CD4-positive, alpha-beta T cell (primary cell): ENCODE data around the gene GLDC. TPM values are rescaled to one million over a fixed set of nuclear protein-coding genes. Genes with fewer than 3 reads are reported as not detected.

ENCODE experiments used
- ATAC-seq: fragments of 200-7000 bp; cut with Tn5 transposase; one replicate; pipeline ENCODE4 v1.10.0; 2022; ENCODE audit warnings: mild to moderate bottlenecking; ENCODE audit not compliant: poor library complexity
- CTCF ChIA-PET: fragments of 350-600 bp; sonication (Branson Sonifier 250); formaldehyde crosslinking; loops from one replicate; lab custom pipeline; 2021; ENCODE audit warnings: antibody characterized with exemption, inconsistent platforms; lab: Charles Lee
- POLR2A ChIA-PET: fragments of 350-600 bp; sonication (Branson Sonifier 250); formaldehyde crosslinking; loops from one replicate; lab custom pipeline; 2021; ENCODE audit warnings: antibody characterized with exemption, inconsistent platforms; lab: Charles Lee
- DNase-seq, 14 experiments: peaks; one replicate each; pipeline ENCODE4 v3.0.0-alpha.2; 2013 to 2020; ENCODE audit warnings: mixed read lengths in 2 of 14
- H3K27ac ChIP-seq, 2 donors: one replicate each; pipeline versions ENCODE4 v1.5.1 to v1.7.0; 2013; ENCODE audit warnings: low read length in 2 of 2, low read depth in 1 of 2, mild to moderate bottlenecking in 1 of 2
- H3K27me3 ChIP-seq, 2 experiments: 1 replicate in 1 of 2; 2 replicates in 1 of 2; pipeline versions ENCODE4 v1.6.1 to v1.7.0; 2013; ENCODE audit warnings: low read length in 2 of 2, control low read depth in 1 of 2, mild to moderate bottlenecking in 1 of 2, moderate library complexity in 1 of 2; ENCODE audit not compliant: insufficient read depth in 2 of 2, control insufficient read depth in 1 of 2
- H3K36me3 ChIP-seq: one replicate; pipeline ENCODE4 v1.6.1; 2013; ENCODE audit warnings: low read length, control low read depth; ENCODE audit not compliant: insufficient read depth
- H3K4me1 ChIP-seq: one replicate; pipeline ENCODE4 v1.6.1; 2013; ENCODE audit warnings: low read length, control low read depth; ENCODE audit not compliant: insufficient read depth
- H3K4me3 ChIP-seq: one replicate; pipeline ENCODE4 v1.5.1; 2013; ENCODE audit warnings: mild to moderate bottlenecking, low read length, moderate library complexity
- H3K9me3 ChIP-seq, 2 experiments: 1 replicate in 1 of 2; 2 replicates in 1 of 2; pipeline versions ENCODE4 v1.6.1 to v1.7.0; 2013; ENCODE audit warnings: low read length in 2 of 2, mild to moderate bottlenecking in 2 of 2, control low read depth in 1 of 2, moderate library complexity in 1 of 2; ENCODE audit not compliant: control insufficient read depth in 1 of 2, insufficient read depth in 1 of 2
- H3K27ac Mint-ChIP-seq: one replicate; pipeline ENCODE4 v1.8.0; 2020; ENCODE audit warnings: mixed read lengths
- H3K27me3 Mint-ChIP-seq: one replicate; pipeline ENCODE4 v1.8.0; 2021; ENCODE audit warnings: mixed read lengths
- H3K36me3 Mint-ChIP-seq: one replicate; pipeline ENCODE4 v1.8.0; 2021; ENCODE audit warnings: low read depth, mixed read lengths
- H3K4me1 Mint-ChIP-seq: one replicate; pipeline ENCODE4 v1.8.0; 2021; ENCODE audit warnings: low read depth, mixed read lengths
- H3K4me3 Mint-ChIP-seq: one replicate; pipeline ENCODE4 v1.8.0; 2020; ENCODE audit warnings: mild to moderate bottlenecking, mixed read lengths
- H3K9me3 Mint-ChIP-seq: one replicate; pipeline ENCODE4 v1.8.0; 2020; ENCODE audit warnings: mixed read lengths
- intact Hi-C, 2 experiments: fragments of 100-400 bp; cut with DNase I in 1 of 2; cut with micrococcal nuclease in 1 of 2; formaldehyde crosslinking; loops; one replicate each; pipeline versions ENCODE4 v1.15.1 to v1.9.0; 2023 to 2025; cut with DNase I, micrococcal nuclease
- total RNA-seq, 174 experiments: library from RNA in 2 of 174; stranded (reverse) in 2 of 174; gene quantifications; one replicate each; pipeline ENCODE4 v1.2.3 and lab custom pipeline; 2021 to 2026
- TF ChIP-seq, protein P1 (sequence below): fragments of 200-600 bp; IDR thresholded peaks from one replicate; pipeline ENCODE4 v1.8.0; 2022; ENCODE audit warnings: antibody characterized with exemption, mild to moderate bottlenecking

GLDC gene
- total RNA-seq, 2 experiments from 2014 or later: not detected

DNA sequence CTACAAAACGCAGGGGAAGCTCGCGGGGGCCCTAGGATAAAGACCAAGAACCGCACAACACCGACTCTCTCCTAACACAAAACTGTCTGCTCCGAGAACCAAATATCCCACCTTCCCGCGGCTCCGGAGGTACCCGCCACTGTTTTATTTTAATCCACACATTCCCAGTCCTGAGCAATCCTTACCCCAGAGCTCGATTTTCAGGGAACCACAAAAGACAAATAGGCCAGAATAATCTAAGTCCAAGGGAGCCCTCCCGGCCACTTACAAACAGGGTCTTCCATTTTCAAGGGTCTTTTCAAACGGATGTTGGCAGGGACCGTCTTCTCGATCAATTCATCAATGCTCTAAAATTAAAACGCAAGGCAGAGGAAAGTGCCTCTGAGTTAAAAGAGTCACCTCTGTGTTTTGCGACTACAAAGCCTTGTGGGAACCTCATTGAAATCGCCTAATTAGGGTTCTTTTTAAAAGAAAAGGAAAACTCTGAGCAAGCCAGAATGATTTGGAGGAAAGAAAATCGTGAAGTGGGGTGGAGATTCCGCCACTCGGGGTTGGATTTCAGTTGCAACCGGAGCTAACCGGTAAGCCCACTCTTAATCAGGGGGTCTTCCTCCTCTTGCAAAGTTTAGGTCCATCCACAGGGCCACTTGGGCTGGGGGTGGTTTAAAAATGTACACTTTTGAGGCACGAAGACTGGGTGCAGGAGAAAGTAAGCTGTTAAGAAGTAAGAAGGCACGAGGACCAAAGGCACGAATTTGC, 1.0 kb downstream of the GLDC start:
- CTCF ChIA-PET: interaction anchor here (0.6 kb wide), 1 partner anchor 158 kb away, joined by 3 read pairs; no protein-coding TSS in a partner anchor

DNA sequence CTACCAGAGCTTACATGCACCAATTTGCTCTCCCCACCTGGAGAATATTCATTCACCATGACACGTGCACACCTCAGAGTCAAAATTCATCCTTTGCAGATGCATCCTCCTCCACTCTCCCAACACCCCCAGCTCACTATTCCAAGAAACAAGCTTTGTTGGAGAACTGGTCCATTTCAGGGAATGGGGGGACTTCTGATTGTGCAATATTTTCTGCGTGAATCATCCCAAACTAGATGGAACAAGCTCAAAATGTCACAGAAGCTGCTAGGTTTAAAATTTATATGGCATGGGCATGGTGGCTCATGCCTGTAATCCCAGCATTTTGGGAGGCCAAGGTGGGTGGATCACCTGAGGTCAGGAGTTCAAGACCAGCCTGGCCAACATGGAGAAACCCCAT, 3.6 kb downstream of the GLDC start:
- Histone ChIP-seq H3K9me3 (peaks cover 0 to 3% of the 10 kb centered on the region in 2 experiments), H3K27ac (no peak overlapping the region), H3K27me3 (peaks cover 34 to 49% of the 10 kb centered on the region in 2 experiments), H3K36me3 (no peaks in the 10 kb centered on the region), H3K4me3 (no peak overlapping the region), H3K4me1 (peaks cover 24% of the 10 kb centered on the region)
- ChIA-PET CTCF (interaction anchor here (0.9 kb wide), 1 partner anchor 11 kb away, joined by 4 read pairs; no protein-coding TSS in a partner anchor), POLR2A (interaction anchor here (1.3 kb wide), 1 partner anchor 40 kb away, joined by 3 read pairs; no protein-coding TSS in a partner anchor)
- Mint-ChIP-seq H3K27ac (no peak overlapping the region), H3K36me3 (no peaks in the 10 kb centered on the region), H3K9me3 (no peaks in the 10 kb centered on the region), H3K4me1 (peaks cover 22% of the 10 kb centered on the region), H3K27me3 (peaks cover 82% of the 10 kb centered on the region), H3K4me3 (no peak overlapping the region)
- ATAC-seq (no peak), DNase-seq (no peak)
- intact Hi-C loops: loop anchor here in 1 of 2 experiments (5.0 kb wide), 1 partner anchor 40 kb away; no protein-coding TSS in a partner anchor
- TF ChIP-seq, protein P1, sequence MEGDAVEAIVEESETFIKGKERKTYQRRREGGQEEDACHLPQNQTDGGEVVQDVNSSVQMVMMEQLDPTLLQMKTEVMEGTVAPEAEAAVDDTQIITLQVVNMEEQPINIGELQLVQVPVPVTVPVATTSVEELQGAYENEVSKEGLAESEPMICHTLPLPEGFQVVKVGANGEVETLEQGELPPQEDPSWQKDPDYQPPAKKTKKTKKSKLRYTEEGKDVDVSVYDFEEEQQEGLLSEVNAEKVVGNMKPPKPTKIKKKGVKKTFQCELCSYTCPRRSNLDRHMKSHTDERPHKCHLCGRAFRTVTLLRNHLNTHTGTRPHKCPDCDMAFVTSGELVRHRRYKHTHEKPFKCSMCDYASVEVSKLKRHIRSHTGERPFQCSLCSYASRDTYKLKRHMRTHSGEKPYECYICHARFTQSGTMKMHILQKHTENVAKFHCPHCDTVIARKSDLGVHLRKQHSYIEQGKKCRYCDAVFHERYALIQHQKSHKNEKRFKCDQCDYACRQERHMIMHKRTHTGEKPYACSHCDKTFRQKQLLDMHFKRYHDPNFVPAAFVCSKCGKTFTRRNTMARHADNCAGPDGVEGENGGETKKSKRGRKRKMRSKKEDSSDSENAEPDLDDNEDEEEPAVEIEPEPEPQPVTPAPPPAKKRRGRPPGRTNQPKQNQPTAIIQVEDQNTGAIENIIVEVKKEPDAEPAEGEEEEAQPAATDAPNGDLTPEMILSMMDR: no peak

More for the DNA sequence above, 1.0 kb downstream of the GLDC start:
- H3K27me3 Mint-ChIP-seq: peaks cover 76% of the 10 kb centered on the region
- ATAC-seq (no peak), DNase-seq (peak in 1 of 14 experiments; percentile 7)
- TF ChIP-seq, protein P1: no peak
- H3K9me3 ChIP-seq: peaks cover 0 to 3% of the 10 kb centered on the region in 2 experiments
- H3K36me3 Mint-ChIP-seq: no peaks in the 10 kb centered on the region
- H3K4me3 ChIP-seq: peak overlapping the region; percentile 34
- no peaks in the 10 kb centered on the region for H3K36me3 ChIP-seq
- H3K4me1 Mint-ChIP-seq: peaks cover 22% of the 10 kb centered on the region
- H3K27ac ChIP-seq: no peak overlapping the region
- intact Hi-C loops: loop anchor here in 1 of 2 experiments (5.0 kb wide), 1 partner anchor 38 kb away; no protein-coding TSS in a partner anchor
- peaks cover 34 to 49% of the 10 kb centered on the region in 2 experiments for H3K27me3 ChIP-seq
- peaks cover 24% of the 10 kb centered on the region for H3K4me1 ChIP-seq
- peak overlapping the region; percentile 63 for H3K4me3 Mint-ChIP-seq
- H3K27ac Mint-ChIP-seq: no peak overlapping the region
- no peaks in the 10 kb centered on the region for H3K9me3 Mint-ChIP-seq
- POLR2A ChIA-PET: interaction anchor here (1.1 to 1.2 kb wide), 2 partner anchors 112 to 232 kb away, joined by 3 to 4 read pairs; partner anchors contain the start of gene UHRF2

DNA sequence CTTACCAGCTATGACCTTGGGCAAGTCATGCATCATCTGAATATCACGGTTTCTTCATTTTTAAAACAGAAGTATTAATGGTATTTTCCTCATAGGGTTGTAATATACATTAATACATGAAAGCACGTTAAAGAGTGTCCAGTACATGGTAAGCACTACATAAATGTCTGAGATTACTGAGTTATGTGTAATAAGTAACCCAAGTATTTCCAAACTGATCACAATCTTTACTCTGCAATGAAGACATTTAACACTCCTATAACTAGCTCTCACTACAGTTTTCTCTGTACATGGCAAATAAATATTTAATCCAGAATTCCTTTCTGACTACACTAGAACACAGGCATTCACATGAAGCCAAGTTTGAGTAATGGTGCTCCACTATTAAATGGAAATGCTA, 4.0 kb downstream of the GLDC start:
- no peaks in the 10 kb centered on the region for H3K36me3 ChIP-seq
- ATAC-seq (no peak), DNase-seq (no peak)
- H3K4me1 ChIP-seq: peaks cover 24% of the 10 kb centered on the region
- TF ChIP-seq, protein P1: no peak
- Mint-ChIP-seq H3K36me3 (no peaks in the 10 kb centered on the region), H3K27me3 (peaks cover 80% of the 10 kb centered on the region), H3K4me3 (no peak overlapping the region), H3K4me1 (peaks cover 22% of the 10 kb centered on the region), H3K9me3 (no peaks in the 10 kb centered on the region), H3K27ac (no peak overlapping the region)
- H3K27me3 ChIP-seq: peaks cover 34 to 49% of the 10 kb centered on the region in 2 experiments
- no peak overlapping the region for H3K27ac ChIP-seq
- intact Hi-C loops: loop anchor here in 1 of 2 experiments (5.0 kb wide), 1 partner anchor 41 kb away; no protein-coding TSS in a partner anchor
- ChIA-PET CTCF (no interaction called here), POLR2A (interaction anchor here (1.3 kb wide), 1 partner anchor 40 kb away, joined by 3 read pairs; no protein-coding TSS in a partner anchor)
- H3K9me3 ChIP-seq: peaks cover 0 to 3% of the 10 kb centered on the region in 2 experiments
- H3K4me3 ChIP-seq: no peak overlapping the region
